Measurements from ENCODE around the gene HTR6. TPM values are rescaled to one million over a fixed set of nuclear protein-coding genes. Genes with fewer than 3 reads are reported as not detected.

HTR6 gene
- total RNA-seq, 3 donors from 2014 or later, result not detected

DNA sequence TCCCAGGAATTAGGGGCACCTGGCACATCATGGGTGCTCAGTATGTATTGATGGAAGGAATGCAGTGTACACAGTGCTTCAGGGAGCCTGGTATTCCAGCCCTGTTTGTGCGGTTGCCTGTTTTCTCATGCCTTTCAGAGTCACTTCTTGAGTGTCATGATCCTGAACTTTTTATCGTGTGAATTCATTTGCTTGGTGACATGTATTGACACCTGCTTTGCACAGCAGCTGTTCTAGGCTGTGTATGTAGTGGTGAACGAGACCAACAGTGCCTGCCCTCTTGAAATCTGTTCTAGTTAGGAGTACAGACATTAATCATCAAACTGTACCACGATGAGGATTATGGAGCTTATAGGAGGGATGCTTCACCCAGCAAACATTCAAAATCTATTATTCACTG lies 6.1 kb downstream of the HTR6 start:
- Histone ChIP-seq H3K4me3 (no peak overlapping the region), H3K36me3 (ENCODE audit: low read depth) (no peaks in the 10 kb centered on the region), H3K9me3 (no peaks in the 10 kb centered on the region), H3K4me1 (ENCODE audit: low read depth) (no peaks in the 10 kb centered on the region)
- DNase-seq, result no peak
- no peak for ATAC-seq
- intact Hi-C loops (cut with DNase I, micrococcal nuclease), result no loop called here
- TF ChIP-seq, protein P1, sequence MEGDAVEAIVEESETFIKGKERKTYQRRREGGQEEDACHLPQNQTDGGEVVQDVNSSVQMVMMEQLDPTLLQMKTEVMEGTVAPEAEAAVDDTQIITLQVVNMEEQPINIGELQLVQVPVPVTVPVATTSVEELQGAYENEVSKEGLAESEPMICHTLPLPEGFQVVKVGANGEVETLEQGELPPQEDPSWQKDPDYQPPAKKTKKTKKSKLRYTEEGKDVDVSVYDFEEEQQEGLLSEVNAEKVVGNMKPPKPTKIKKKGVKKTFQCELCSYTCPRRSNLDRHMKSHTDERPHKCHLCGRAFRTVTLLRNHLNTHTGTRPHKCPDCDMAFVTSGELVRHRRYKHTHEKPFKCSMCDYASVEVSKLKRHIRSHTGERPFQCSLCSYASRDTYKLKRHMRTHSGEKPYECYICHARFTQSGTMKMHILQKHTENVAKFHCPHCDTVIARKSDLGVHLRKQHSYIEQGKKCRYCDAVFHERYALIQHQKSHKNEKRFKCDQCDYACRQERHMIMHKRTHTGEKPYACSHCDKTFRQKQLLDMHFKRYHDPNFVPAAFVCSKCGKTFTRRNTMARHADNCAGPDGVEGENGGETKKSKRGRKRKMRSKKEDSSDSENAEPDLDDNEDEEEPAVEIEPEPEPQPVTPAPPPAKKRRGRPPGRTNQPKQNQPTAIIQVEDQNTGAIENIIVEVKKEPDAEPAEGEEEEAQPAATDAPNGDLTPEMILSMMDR (IDR thresholded peaks at IDR 0.05), result no peak

DNA sequence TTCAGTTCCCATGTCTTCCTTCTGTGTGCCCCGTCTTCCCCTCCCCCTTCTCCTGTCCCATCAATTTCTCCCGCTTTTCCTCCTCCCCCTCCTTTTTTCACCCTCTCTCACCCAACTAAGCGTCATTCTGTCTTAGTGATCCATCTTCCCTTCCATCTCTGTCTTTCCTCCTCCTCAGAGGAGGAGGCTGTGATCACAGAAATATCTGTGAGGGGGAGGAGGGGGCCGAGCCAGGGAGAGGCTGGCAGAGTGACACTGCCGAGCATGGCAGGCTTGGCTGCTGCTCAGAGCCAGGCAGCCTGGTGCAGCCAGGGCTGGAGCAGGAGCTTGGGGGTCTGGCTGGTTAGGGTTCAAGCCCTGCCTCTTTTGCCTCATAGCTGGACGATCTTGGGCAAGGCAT lies 7.6 kb downstream of the HTR6 start:
- ATAC-seq (no peak), DNase-seq (no peak)
- H3K36me3 ChIP-seq (ENCODE audit: low read depth), result no peaks in the 10 kb centered on the region
- no peak overlapping the region for H3K4me3 ChIP-seq
- no peaks in the 10 kb centered on the region for H3K9me3 ChIP-seq
- no peaks in the 10 kb centered on the region for H3K4me1 ChIP-seq (ENCODE audit: low read depth)
- TF ChIP-seq, protein P1 (IDR thresholded peaks at IDR 0.05), result no peak
- intact Hi-C loops (cut with DNase I, micrococcal nuclease), result no loop called here

DNA sequence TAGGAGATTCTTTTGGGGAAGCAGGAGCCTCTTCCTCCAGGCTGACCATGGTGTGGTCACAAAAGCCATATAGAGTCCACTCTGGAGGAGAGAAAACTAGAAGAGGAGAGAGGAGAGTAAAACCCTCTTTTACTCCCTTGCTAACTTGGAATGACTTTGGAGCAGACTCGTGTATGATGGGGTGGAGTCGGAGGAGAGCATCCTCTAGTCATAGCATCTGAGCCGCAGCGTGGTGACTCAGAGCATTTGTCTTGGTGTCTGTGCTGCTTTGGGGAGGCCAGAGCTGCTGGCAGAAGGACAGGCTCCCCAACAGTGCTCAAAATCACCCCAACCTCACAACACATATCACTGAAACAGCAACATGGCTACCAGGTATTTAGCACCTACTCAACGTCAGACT lies 11.1 kb downstream of the HTR6 start:
- H3K9me3 ChIP-seq, result no peaks in the 10 kb centered on the region
- no peaks in the 10 kb centered on the region for H3K36me3 ChIP-seq (ENCODE audit: low read depth)
- DNase-seq (no peak), ATAC-seq (no peak)
- H3K4me3 ChIP-seq, result no peak overlapping the region
- intact Hi-C loops (cut with DNase I, micrococcal nuclease), result no loop called here
- no peaks in the 10 kb centered on the region for H3K4me1 ChIP-seq (ENCODE audit: low read depth)
- TF ChIP-seq, protein P1 (IDR thresholded peaks at IDR 0.05), result no peak

DNA sequence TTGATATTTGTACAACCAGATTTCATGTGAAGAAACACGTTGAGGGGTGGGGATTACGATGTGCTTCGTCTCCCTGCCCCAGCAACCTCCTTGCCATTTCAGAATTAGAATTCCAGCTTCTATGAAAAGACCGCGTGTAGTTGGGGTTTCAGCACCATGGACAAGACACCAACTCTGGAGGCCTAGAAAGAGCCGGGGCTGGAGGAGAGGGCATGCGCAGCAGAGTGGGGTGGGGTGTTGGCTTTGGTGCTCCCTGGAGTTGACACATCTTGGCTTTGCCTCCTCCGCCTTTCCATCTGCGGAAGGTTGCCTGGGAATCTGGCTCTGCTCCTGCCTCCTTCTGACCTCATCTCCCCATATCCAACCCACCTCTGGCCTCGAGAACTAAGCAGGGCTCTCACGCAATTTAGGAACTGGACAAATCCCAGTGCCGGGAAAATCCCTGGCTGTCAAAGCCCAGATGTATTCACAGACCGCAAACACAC lies 11.8 kb downstream of the HTR6 start:
- Histone ChIP-seq H3K9me3 (no peaks in the 10 kb centered on the region), H3K4me1 (ENCODE audit: low read depth) (no peaks in the 10 kb centered on the region), H3K4me3 (no peak overlapping the region), H3K36me3 (ENCODE audit: low read depth) (no peaks in the 10 kb centered on the region)
- DNase-seq (peak in 2 of 3 donors; percentile 42 to 64), ATAC-seq (peak; percentile 72)
- intact Hi-C loops (cut with DNase I, micrococcal nuclease), result no loop called here
- TF ChIP-seq, protein P1 (IDR thresholded peaks at IDR 0.05), result no peak

DNA sequence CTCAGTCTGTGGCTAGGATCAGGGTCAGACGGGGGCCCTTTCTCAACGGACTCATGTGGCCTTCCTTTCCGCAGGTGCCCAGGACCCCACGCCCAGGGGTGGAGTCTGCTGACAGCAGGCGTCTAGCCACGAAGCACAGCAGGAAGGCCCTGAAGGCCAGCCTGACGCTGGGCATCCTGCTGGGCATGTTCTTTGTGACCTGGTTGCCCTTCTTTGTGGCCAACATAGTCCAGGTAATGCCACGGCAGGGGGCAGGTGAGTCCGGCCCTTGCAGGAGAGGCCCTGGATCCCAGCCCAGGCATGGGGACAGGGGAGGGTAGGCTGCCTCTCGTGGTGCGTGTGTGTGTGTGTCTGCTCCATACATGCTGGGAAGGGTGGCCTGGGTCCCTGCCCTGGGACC lies 13.8 kb downstream of the HTR6 start:
- Histone ChIP-seq H3K4me3 (no peak overlapping the region), H3K36me3 (ENCODE audit: low read depth) (no peaks in the 10 kb centered on the region), H3K9me3 (no peaks in the 10 kb centered on the region), H3K4me1 (ENCODE audit: low read depth) (no peaks in the 10 kb centered on the region)
- intact Hi-C loops (cut with DNase I, micrococcal nuclease), result no loop called here
- TF ChIP-seq, protein P1 (IDR thresholded peaks at IDR 0.05), result no peak
- ATAC-seq (peak; percentile 13), DNase-seq (no peak)

DNA sequence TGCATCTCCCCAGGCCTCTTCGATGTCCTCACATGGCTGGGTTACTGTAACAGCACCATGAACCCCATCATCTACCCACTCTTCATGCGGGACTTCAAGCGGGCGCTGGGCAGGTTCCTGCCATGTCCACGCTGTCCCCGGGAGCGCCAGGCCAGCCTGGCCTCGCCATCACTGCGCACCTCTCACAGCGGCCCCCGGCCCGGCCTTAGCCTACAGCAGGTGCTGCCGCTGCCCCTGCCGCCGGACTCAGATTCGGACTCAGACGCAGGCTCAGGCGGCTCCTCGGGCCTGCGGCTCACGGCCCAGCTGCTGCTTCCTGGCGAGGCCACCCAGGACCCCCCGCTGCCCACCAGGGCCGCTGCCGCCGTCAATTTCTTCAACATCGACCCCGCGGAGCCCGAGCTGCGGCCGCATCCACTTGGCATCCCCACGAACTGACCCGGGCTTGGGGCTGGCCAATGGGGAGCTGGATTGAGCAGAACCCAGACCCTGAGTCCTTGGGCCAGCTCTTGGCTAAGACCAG lies 14.3 kb downstream of the HTR6 start:
- Histone ChIP-seq H3K4me3 (no peak overlapping the region), H3K4me1 (ENCODE audit: low read depth) (no peaks in the 10 kb centered on the region), H3K36me3 (ENCODE audit: low read depth) (no peaks in the 10 kb centered on the region), H3K9me3 (no peaks in the 10 kb centered on the region)
- DNase-seq, result no peak
- intact Hi-C loops (cut with DNase I, micrococcal nuclease), result no loop called here
- TF ChIP-seq, protein P1 (IDR thresholded peaks at IDR 0.05), result no peak
- peak; percentile 4 for ATAC-seq
